Activated effector memory CD4-positive, alpha-beta T cell treated with anti-CD3 and anti-CD28 coated beads, Interleukin-2, amount 50 U/mL, for 16 hours (primary cell): ENCODE data around the gene TNS1.

ENCODE experiments used
- DNase-seq: peaks from one replicate; pipeline ENCODE4 v3.0.0-alpha.2; 2020

The TNS1 gene

GRCh38 chr2:217955881-217956493 lies 46.8 kb downstream of the TNS1 start:
- DNase-seq = peak; percentile 44

- DNase-seq = peak; percentile 50
Observed at GRCh38 chr2:217954971-217955740, 47.6 kb downstream of the TNS1 start.

- DNase-seq = peak; percentile 41
Observed at GRCh38 chr2:217954469-217954868, 48.3 kb downstream of the TNS1 start.

GRCh38 chr2:217954051-217954450 lies 48.7 kb downstream of the TNS1 start:
- peak; percentile 37 for DNase-seq

- peak; percentile 41 for DNase-seq
Observed at GRCh38 chr2:217953531-217953932, 49.3 kb downstream of the TNS1 start.

- peak; percentile 39 for DNase-seq
Observed at GRCh38 chr2:217953011-217953481, 49.7 kb downstream of the TNS1 start.

- DNase-seq = peak; percentile 46
Observed at GRCh38 chr2:217952409-217952808, 50.4 kb downstream of the TNS1 start.

- DNase-seq = peak; percentile 44
Observed at GRCh38 chr2:217951521-217952247, 51.1 kb downstream of the TNS1 start.

- no peak for DNase-seq
Observed at GRCh38 chr2:217951091-217951490, 51.7 kb downstream of the TNS1 start.

- peak; percentile 37 for DNase-seq
Observed at GRCh38 chr2:217950401-217950871, 52.4 kb downstream of the TNS1 start.

GRCh38 chr2:217949447-217949846 lies 53.3 kb downstream of the TNS1 start:
- DNase-seq = no peak

- no peak for DNase-seq
Observed at GRCh38 chr2:217948897-217949296, 53.9 kb downstream of the TNS1 start.

GRCh38 chr2:217948351-217948791 lies 54.4 kb downstream of the TNS1 start:
- DNase-seq = peak; percentile 51

- DNase-seq = peak; percentile 41
Observed at GRCh38 chr2:217947383-217948350, 55.1 kb downstream of the TNS1 start.

GRCh38 chr2:217946051-217946450 lies 56.7 kb downstream of the TNS1 start:
- no peak for DNase-seq

- DNase-seq = no peak
Observed at GRCh38 chr2:217945530-217945929, 57.3 kb downstream of the TNS1 start.

- DNase-seq = peak; percentile 37
Observed at GRCh38 chr2:217944923-217945322, 57.9 kb downstream of the TNS1 start.

- no peak for DNase-seq
Observed at GRCh38 chr2:217944366-217944765, 58.4 kb downstream of the TNS1 start.

GRCh38 chr2:217943446-217944321 lies 59.1 kb downstream of the TNS1 start:
- DNase-seq = no peak

- no peak for DNase-seq
Observed at GRCh38 chr2:217942731-217943335, 60.0 kb downstream of the TNS1 start.
